HepG2 (cell line): ENCODE data around the gene MYO15A. TPM values are rescaled to one million over a fixed set of nuclear protein-coding genes. Genes with fewer than 3 reads are reported as not detected.

Experiments used
- ATAC-seq: fragments of 200-7000 bp; cut with Tn5 transposase; 3 replicates; pipeline ENCODE4 v1.9.1; 2020; ENCODE audit warnings: mild to moderate bottlenecking, moderate library complexity
- BruUV-seq: library from RNA; stranded (reverse); fragments of 400-500 nt; replicated peaks from 2 replicates; lab custom pipeline; 2021; lab: Mats Ljungman, UMichigan
- CTCF ChIA-PET: fragments of 300-600 bp; formaldehyde crosslinking; extraction: SDS; loops from one replicate; lab custom pipeline; 2021; ENCODE audit warnings: low total read pairs, inconsistent platforms, low intra/inter-chr PET ratio; lab: Yijun Ruan, JAX
- POLR2A ChIA-PET: fragments of 350-600 bp; sonication (Branson Sonifier 250); formaldehyde crosslinking; loops from one replicate; lab custom pipeline; 2020; ENCODE audit warnings: antibody characterized with exemption, inconsistent platforms; lab: Yijun Ruan, JAX
- DNase-seq: peaks from one replicate; pipeline ENCODE4 v3.0.0-alpha.2; 2015; ENCODE audit warnings: low spot score
- FAIRE-seq: peaks from 3 replicates; lab custom pipeline; 2011; peaks lifted over from hg19 to GRCh38; lab: Jason Lieb, UNC
- H2AFZ ChIP-seq: one replicate; pipeline ENCODE4 v1.6.1; 2011; ENCODE audit warnings: low read length, inconsistent platforms
- H3K27ac ChIP-seq: fragments of 300-600 bp; 3 replicates; pipeline ENCODE4 v1.8.0; 2011; ENCODE audit warnings: mixed run types, mild to moderate bottlenecking, mixed read lengths, low read length, inconsistent platforms; ENCODE audit not compliant: insufficient read depth; ENCODE audit errors: extremely low read length
- H3K27me3 ChIP-seq, 2 experiments: fragments of 200-600 bp in 1 of 2; 2 replicates in 1 of 2; 3 replicates in 1 of 2; pipeline versions ENCODE4 v1.6.0 to v1.8.0; 2011; ENCODE audit warnings: low read length in 2 of 2, mild to moderate bottlenecking in 2 of 2, moderate library complexity in 2 of 2, inconsistent platforms in 1 of 2; ENCODE audit not compliant: insufficient read depth in 2 of 2, control insufficient read depth in 1 of 2
- H3K36me3 ChIP-seq, 2 experiments: fragments of 200-600 bp in 1 of 2; replicated peaks in 1 of 2; 2 replicates in 1 of 2; 3 replicates in 1 of 2; pipeline versions ENCODE4 v1.5.1 to v1.8.0; 2011; ENCODE audit warnings: low read length in 2 of 2, inconsistent platforms in 1 of 2; ENCODE audit not compliant: insufficient read depth in 2 of 2, control insufficient read depth in 1 of 2
- H3K4me1 ChIP-seq: 2 replicates; pipeline ENCODE4 v1.5.1; 2012; ENCODE audit warnings: low read length, inconsistent platforms; ENCODE audit not compliant: insufficient read depth
- H3K4me2 ChIP-seq: 2 replicates; pipeline ENCODE4 v1.6.0; 2011; ENCODE audit warnings: low read depth, low read length, inconsistent platforms
- H3K4me3 ChIP-seq, 3 experiments: fragments of 200-600 bp in 1 of 3; sonication (generic), shearing (Covaris generic) in 1 of 3; replicated peaks in 1 of 3; 2 replicates each; pipeline ENCODE4 v1.5.1; 2011 to 2016; ENCODE audit warnings: low read length in 3 of 3, inconsistent platforms in 2 of 3, low read depth in 2 of 3, mild to moderate bottlenecking in 2 of 3, control low read depth in 1 of 3, mixed read lengths in 1 of 3; ENCODE audit not compliant: insufficient read depth in 1 of 3
- H3K79me2 ChIP-seq: one replicate; pipeline ENCODE4 v1.6.1; 2011; ENCODE audit warnings: low read length, inconsistent platforms; ENCODE audit not compliant: insufficient read depth
- H3K9ac ChIP-seq: 2 replicates; pipeline ENCODE4 v1.6.0; 2011; ENCODE audit warnings: mild to moderate bottlenecking, low read depth, low read length, inconsistent platforms; ENCODE audit not compliant: insufficient read depth
- H3K9me3 ChIP-seq: 2 replicates; pipeline ENCODE4 v1.5.1; 2012; ENCODE audit warnings: mild to moderate bottlenecking, low read length
- H4K20me1 ChIP-seq: 2 replicates; pipeline ENCODE4 v1.6.0; 2011; ENCODE audit warnings: inconsistent platforms, mild to moderate bottlenecking, low read length, moderate library complexity; ENCODE audit not compliant: insufficient read depth
- CTCF ChIP-seq: sonication (generic); formaldehyde crosslinking; IDR thresholded peaks from 2 replicates; pipeline ENCODE4 v1.5.0; 2020; ENCODE audit warnings: mild to moderate bottlenecking, missing genetic modification reagents, moderate library complexity
- FOXJ3 ChIP-seq: sonication (generic); formaldehyde crosslinking; IDR thresholded peaks from 2 replicates; pipeline ENCODE4 v1.4.0; 2020; ENCODE audit warnings: missing genetic modification reagents, mild to moderate bottlenecking, borderline replicate concordance
- GABPA ChIP-seq, 2 experiments: IDR thresholded peaks; 2 replicates each; pipeline ENCODE4 v1.6.1; 2011 to 2016; ENCODE audit warnings: low read depth in 2 of 2, low read length in 1 of 2, missing biosample characterization in 1 of 2, missing genetic modification characterization in 1 of 2
- GABPB1 ChIP-seq: IDR thresholded peaks from 2 replicates; pipeline ENCODE4 v1.6.1; 2016; ENCODE audit warnings: mild to moderate bottlenecking, missing genetic modification reagents, moderate library complexity, missing compliant biosample characterization
- HNF4G ChIP-seq, 2 experiments: sonication (generic) in 1 of 2; formaldehyde crosslinking in 1 of 2; IDR thresholded peaks; 2 replicates each; pipeline versions ENCODE4 v1.4.0 to v1.6.1; 2011 to 2020; ENCODE audit warnings: borderline replicate concordance in 2 of 2, low read depth in 2 of 2, mild to moderate bottlenecking in 2 of 2, low read length in 1 of 2, missing genetic modification reagents in 1 of 2, moderate library complexity in 1 of 2
- KMT2A ChIP-seq: sonication (generic); formaldehyde crosslinking; IDR thresholded peaks from 2 replicates; pipeline ENCODE4 v1.4.0; 2020; ENCODE audit warnings: missing genetic modification reagents
- NFATC3 ChIP-seq: sonication (generic); formaldehyde crosslinking; IDR thresholded peaks from 2 replicates; pipeline ENCODE4 v1.5.1; 2020; ENCODE audit warnings: mild to moderate bottlenecking, missing genetic modification reagents
- PHF8 ChIP-seq: sonication (generic); formaldehyde crosslinking; IDR thresholded peaks from 2 replicates; pipeline ENCODE4 v1.5.0; 2020; ENCODE audit warnings: missing genetic modification reagents
- POGK ChIP-seq: sonication (generic); formaldehyde crosslinking; conservative IDR thresholded peaks from 2 replicates; pipeline ENCODE4 v1.8.0; 2022; ENCODE audit warnings: mild to moderate bottlenecking, moderate library complexity, missing genetic modification reagents
- RAD51 ChIP-seq: fragments of 450-650 bp; IDR thresholded peaks from 2 replicates; pipeline ENCODE4 v1.6.1; 2016; ENCODE audit warnings: borderline replicate concordance
- U2AF1 ChIP-seq: fragments of 200-400 bp; formaldehyde crosslinking; optimal IDR thresholded peaks from 2 replicates; pipeline ENCODE3; 2017; ENCODE audit warnings: mild to moderate bottlenecking, low read depth, low read length
- ZBTB43 ChIP-seq: sonication (generic); formaldehyde crosslinking; conservative IDR thresholded peaks from 2 replicates; pipeline ENCODE4 v1.4.0; 2020; ENCODE audit warnings: missing genetic modification reagents
- ZBTB49 ChIP-seq: sonication (generic); formaldehyde crosslinking; IDR thresholded peaks from 2 replicates; pipeline ENCODE4 v1.4.0; 2020; ENCODE audit warnings: missing genetic modification reagents, borderline replicate concordance
- ZNF263 ChIP-seq: sonication (generic); formaldehyde crosslinking; IDR thresholded peaks from 2 replicates; pipeline ENCODE4 v1.4.0; 2020; ENCODE audit warnings: missing genetic modification reagents
- WGBS: methylation state at CpG from one replicate; pipeline ENCODE4 v1.1.6; 2017; ENCODE audit warnings: low lambda C conversion rate; 5-methylcytosine and 5-hydroxymethylcytosine counted together
- in situ Hi-C: cut with HindIII; loops from 2 replicates; pipeline ENCODE4 v1.10.0; 2017; ENCODE audit warnings: low pct_unique_long_range_greater_than_20kb; ENCODE audit not compliant: extremely low pct_ligation_motif_present
- intact Hi-C: fragments of 100-400 bp; cut with micrococcal nuclease; formaldehyde crosslinking; loops from one replicate; pipeline ENCODE4 v1.10.0; 2022; ENCODE audit not compliant: unreplicated experiment
- polyA plus RNA-seq, 8 experiments: library from polyadenylated mRNA; depleted of rRNA in 3 of 8; stranded (reverse) in 7 of 8; unstranded in 1 of 8; fragments of >200 nt; fragmentation: Illumina TruSeq in 4 of 8; extraction: Trizol in 4 of 8; gene quantifications; 2 replicates each; pipeline versions ENCODE4 v1.2.1 to v1.2.3, GENCODE V29; 2011 to 2016; ENCODE audit warnings: low read depth in 4 of 8, missing spikeins in 1 of 8, mixed read lengths in 1 of 8; ENCODE audit not compliant: insufficient read depth in 1 of 8
- total RNA-seq, 5 experiments: library from RNA; depleted of rRNA; stranded (reverse); fragments of >200 nt; fragmentation: Illumina TruSeq; extraction: Trizol; gene quantifications; 2 replicates each; pipeline ENCODE4 v1.2.3, GENCODE V29; 2016; ENCODE audit warnings: low read depth in 1 of 5

Gene MYO15A
- total and polyA plus RNA-seq, 2 of the 13 experiments (the other 11 are each of a cell fraction or from before 2014, with no cell fraction given), result 0.07 to 0.20 TPM

- intact Hi-C loops (no loop called here), in situ Hi-C loops (loop anchor here (5.0 kb wide), 1 partner anchor 33 kb away; the partner anchor contains the start of gene FLII)
- Histone ChIP-seq H3K4me2 (peak overlapping the region; percentile 100), H3K4me3 (peak overlapping the region; percentile 70 to 93 (median 86)), H3K27me3 (no peaks in the 10 kb centered on the region; a peak in 1 of 5 replicates), H3K9ac (peak overlapping the region; percentile 59), H3K27ac (peak overlapping the region; percentile 60), H2AFZ (peak overlapping the region; percentile 52), H3K4me1 (peaks cover 52% of the 10 kb centered on the region), H3K9me3 (no peaks in the 10 kb centered on the region), H3K36me3 (no peaks in the 10 kb centered on the region), H3K79me2 (peaks cover 19% of the 10 kb centered on the region), H4K20me1 (peaks cover 4% of the 10 kb centered on the region; the same call in 1 of the 2 replicates)
- DNase-seq (peak; percentile 46), FAIRE-seq (peak; percentile 72), ATAC-seq (peak; percentile 69)
- WGBS, result under 1% methylated on average over 10 of the region's 23 CpGs
- ChIA-PET CTCF (no interaction called here), POLR2A (interaction anchor here (0.6 to 3.2 kb wide), 12 partner anchors 8 to 138 kb away, joined by 3 to 29 read pairs (median 4); partner anchors contain the start of genes ALKBH5, MIEF2, SHMT1 and SMCR8)
- BruUV-seq, result no TSS peak
- peak; percentile 29; the same call in 1 of the 2 replicates for TF ChIP-seq FOXJ3 (CRISPR knock-in tag)
- peak; percentile 49; the same call in 1 of the 2 replicates for TF ChIP-seq HNF4G (IDR thresholded peaks at IDR 0.05; ENCODE audit: borderline replicate concordance, low read depth, low read length)
- TF ChIP-seq HNF4G (CRISPR knock-in tag; IDR thresholded peaks at IDR 0.05; ENCODE audit: borderline replicate concordance, low read depth), result no peak; the same call in 1 of the 2 replicates
- TF ChIP-seq GABPA (IDR thresholded peaks at IDR 0.05; ENCODE audit: low read depth, low read length), result no peak
- no peak for TF ChIP-seq GABPA (CRISPR knock-in tag; IDR thresholded peaks at IDR 0.05; ENCODE audit: low read depth)
- TF ChIP-seq RAD51, result no peak
- TF ChIP-seq POGK, result peak; percentile 61; the same call in 1 of the 2 replicates
- peak; percentile 62 for TF ChIP-seq GABPB1 (CRISPR knock-in tag)
- TF ChIP-seq ZNF263 (CRISPR knock-in tag), result no peak
- peak; percentile 73 for TF ChIP-seq PHF8 (CRISPR knock-in tag)
- TF ChIP-seq U2AF1, result peak; percentile 53
- TF ChIP-seq NFATC3 (CRISPR knock-in tag), result 0 out of 2 replicates have a peak, but pooled peaks have one; percentile 66
- TF ChIP-seq KMT2A, result no peak
- no peak for TF ChIP-seq ZBTB43
- TF ChIP-seq ZBTB49 (CRISPR knock-in tag), result no peak
- 0 out of 2 replicates have a peak, but pooled peaks have one; percentile 5 for TF ChIP-seq CTCF (CRISPR knock-in tag)
Measured at GRCh38 chr17:18224387-18225120, 116.0 kb downstream of the MYO15A start.
